HepG2 (cell line): ENCODE results near the gene RPTOR. TPM values are rescaled to one million over a fixed set of nuclear protein-coding genes. Genes with fewer than 3 reads are reported as not detected.
A peak's percentile ranks its signal among the peaks of the same experiment; 100 is the strongest.

Experiments used
- HMGA1 ChIP-seq: sonication (generic); formaldehyde crosslinking; conservative IDR thresholded peaks from 2 replicates; pipeline ENCODE4 v1.4.0; 2020; ENCODE audit warnings: missing genetic modification reagents
- JARID2 ChIP-seq: sonication (generic); formaldehyde crosslinking; IDR thresholded peaks from 2 replicates; pipeline ENCODE4 v1.8.1; 2023; ENCODE audit warnings: missing genetic modification reagents, inconsistent platforms; ENCODE audit not compliant: insufficient replicate concordance
- MAFG ChIP-seq: sonication (generic); formaldehyde crosslinking; IDR thresholded peaks from 2 replicates; pipeline ENCODE4 v1.5.1; 2020; ENCODE audit warnings: mild to moderate bottlenecking, missing genetic modification reagents
- NCOA2 ChIP-seq: sonication (generic); formaldehyde crosslinking; IDR thresholded peaks from 2 replicates; pipeline ENCODE4 v1.8.0; 2022; ENCODE audit warnings: inconsistent platforms
- NR2F2 ChIP-seq: IDR thresholded peaks from 2 replicates; pipeline ENCODE4 v1.6.1; 2012; ENCODE audit warnings: low read depth, inconsistent platforms, borderline replicate concordance
- RFX3 ChIP-seq: IDR thresholded peaks from 2 replicates; pipeline ENCODE4 v1.6.1; 2016; ENCODE audit warnings: missing biosample characterization, missing genetic modification reagents
- ZBTB42 ChIP-seq: sonication (generic); formaldehyde crosslinking; IDR thresholded peaks from 2 replicates; pipeline ENCODE4 v1.5.0; 2020; ENCODE audit warnings: mild to moderate bottlenecking, missing genetic modification reagents
- ZNF12 ChIP-seq: sonication (generic); formaldehyde crosslinking; IDR thresholded peaks from 2 replicates; pipeline ENCODE4 v1.5.0; 2020; ENCODE audit warnings: missing genetic modification reagents
- ZNF264 ChIP-seq: sonication (generic); formaldehyde crosslinking; IDR thresholded peaks from 2 replicates; pipeline ENCODE4 v1.4.0; 2020; ENCODE audit warnings: missing genetic modification reagents
- ZNF616 ChIP-seq: sonication (generic); formaldehyde crosslinking; IDR thresholded peaks from 2 replicates; pipeline ENCODE4 v1.5.0; 2020; ENCODE audit warnings: low read depth, mild to moderate bottlenecking, missing genetic modification reagents
- polyA plus RNA-seq, 8 experiments: library from polyadenylated mRNA; depleted of rRNA in 3 of 8; stranded (reverse) in 7 of 8; unstranded in 1 of 8; fragments of >200 nt; fragmentation: Illumina TruSeq in 4 of 8; extraction: Trizol in 4 of 8; gene quantifications; 2 replicates each; pipeline versions ENCODE4 v1.2.1 to v1.2.3, GENCODE V29; 2011 to 2016; ENCODE audit warnings: low read depth in 4 of 8, missing spikeins in 1 of 8, mixed read lengths in 1 of 8; ENCODE audit not compliant: insufficient read depth in 1 of 8
- total RNA-seq, 5 experiments: library from RNA; depleted of rRNA; stranded (reverse); fragments of >200 nt; fragmentation: Illumina TruSeq; extraction: Trizol; gene quantifications; 2 replicates each; pipeline ENCODE4 v1.2.3, GENCODE V29; 2016; ENCODE audit warnings: low read depth in 1 of 5
- TF ChIP-seq, protein P1 (sequence below): sonication (generic); formaldehyde crosslinking; IDR thresholded peaks from 2 replicates; pipeline ENCODE4 v1.4.0; 2020; ENCODE audit warnings: missing genetic modification reagents
- TF ChIP-seq, protein P2 (sequence below): IDR thresholded peaks from 2 replicates; pipeline ENCODE4 v1.6.1; 2012; ENCODE audit warnings: low read depth, low read length, improper control_type of control experiment
- TF ChIP-seq, protein P3 (sequence below): sonication (generic); formaldehyde crosslinking; conservative IDR thresholded peaks from 2 replicates; pipeline ENCODE4 v1.4.0; 2020; ENCODE audit warnings: missing genetic modification reagents
- TF ChIP-seq, protein P4 (sequence below): sonication (generic); formaldehyde crosslinking; IDR thresholded peaks from 2 replicates; pipeline ENCODE4 v1.4.0; 2020; ENCODE audit warnings: missing genetic modification reagents
- TF ChIP-seq, protein P5 (sequence below): sonication (generic); formaldehyde crosslinking; IDR thresholded peaks from 2 replicates; pipeline ENCODE4 v1.4.0; 2020; ENCODE audit warnings: missing genetic modification reagents
- TF ChIP-seq, protein P6 (sequence below): fragments of 450-650 bp; IDR thresholded peaks from 2 replicates; pipeline ENCODE4 v1.6.1; 2016

RPTOR gene
- total and polyA plus RNA-seq, 2 of the 13 experiments (the other 11 are each of a cell fraction or from before 2014, with no cell fraction given), result 6.6 to 25.3 TPM

DNA sequence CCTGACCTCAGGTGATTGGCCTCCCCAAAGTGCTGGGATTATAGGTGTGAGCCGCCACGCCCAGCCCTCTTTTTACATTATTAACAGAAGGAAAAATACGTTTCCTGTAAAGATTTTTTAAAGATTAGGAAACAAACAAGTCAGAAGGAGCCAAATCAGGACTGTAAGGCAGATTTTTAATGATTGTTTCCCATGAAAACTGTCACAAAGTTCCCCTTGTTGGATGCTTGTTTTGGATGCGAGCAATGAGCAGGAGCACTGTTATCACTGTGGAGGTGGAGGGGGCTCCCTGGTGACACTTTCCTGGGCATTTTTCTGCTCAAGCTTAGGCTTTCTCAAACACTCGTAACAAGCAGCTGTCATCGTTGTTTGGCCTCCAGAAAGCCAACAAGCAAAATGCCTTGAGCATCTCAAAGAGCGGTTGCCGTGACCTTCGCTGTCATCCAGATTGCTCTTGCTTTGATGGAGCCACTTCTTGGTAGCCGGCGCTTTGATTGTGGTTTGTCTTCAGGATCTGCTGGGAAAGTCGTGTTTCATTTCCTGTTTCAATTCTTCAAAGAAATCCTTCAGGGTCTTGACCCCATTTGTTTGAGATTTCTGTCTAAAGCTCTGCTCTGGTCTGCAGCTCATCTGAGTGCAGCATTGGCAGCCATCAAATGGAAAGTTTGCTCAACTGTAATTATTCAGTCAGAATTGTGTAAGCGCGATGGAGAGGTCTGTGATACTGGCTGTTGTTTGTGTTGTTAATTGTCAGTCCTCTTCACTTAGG is 128.7 kb downstream of the RPTOR start (continued):
- TF ChIP-seq, protein P1, sequence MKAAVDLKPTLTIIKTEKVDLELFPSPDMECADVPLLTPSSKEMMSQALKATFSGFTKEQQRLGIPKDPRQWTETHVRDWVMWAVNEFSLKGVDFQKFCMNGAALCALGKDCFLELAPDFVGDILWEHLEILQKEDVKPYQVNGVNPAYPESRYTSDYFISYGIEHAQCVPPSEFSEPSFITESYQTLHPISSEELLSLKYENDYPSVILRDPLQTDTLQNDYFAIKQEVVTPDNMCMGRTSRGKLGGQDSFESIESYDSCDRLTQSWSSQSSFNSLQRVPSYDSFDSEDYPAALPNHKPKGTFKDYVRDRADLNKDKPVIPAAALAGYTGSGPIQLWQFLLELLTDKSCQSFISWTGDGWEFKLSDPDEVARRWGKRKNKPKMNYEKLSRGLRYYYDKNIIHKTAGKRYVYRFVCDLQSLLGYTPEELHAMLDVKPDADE (CRISPR knock-in tag), result no peak
- TF ChIP-seq HMGA1 (CRISPR knock-in tag), result no peak
- TF ChIP-seq, protein P2, sequence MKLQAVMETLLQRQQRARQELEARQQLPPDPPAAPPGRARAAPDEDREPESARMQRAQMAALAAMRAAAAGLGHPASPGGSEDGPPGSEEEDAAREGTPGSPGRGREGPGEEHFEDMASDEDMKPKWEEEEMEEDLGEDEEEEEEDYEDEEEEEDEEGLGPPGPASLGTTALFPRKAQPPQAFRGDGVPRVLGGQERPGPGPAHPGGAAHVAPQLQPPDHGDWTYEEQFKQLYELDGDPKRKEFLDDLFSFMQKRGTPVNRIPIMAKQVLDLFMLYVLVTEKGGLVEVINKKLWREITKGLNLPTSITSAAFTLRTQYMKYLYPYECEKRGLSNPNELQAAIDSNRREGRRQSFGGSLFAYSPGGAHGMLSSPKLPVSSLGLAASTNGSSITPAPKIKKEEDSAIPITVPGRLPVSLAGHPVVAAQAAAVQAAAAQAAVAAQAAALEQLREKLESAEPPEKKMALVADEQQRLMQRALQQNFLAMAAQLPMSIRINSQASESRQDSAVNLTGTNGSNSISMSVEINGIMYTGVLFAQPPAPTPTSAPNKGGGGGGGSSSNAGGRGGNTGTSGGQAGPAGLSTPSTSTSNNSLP, result peak; percentile 70; the same call in 1 of the 2 replicates
- no peak for TF ChIP-seq ZNF264 (CRISPR knock-in tag)
- peak; percentile 99 for TF ChIP-seq NCOA2 (CRISPR knock-in tag)
- no peak for TF ChIP-seq JARID2 (CRISPR knock-in tag)
- no peak for TF ChIP-seq MAFG (CRISPR knock-in tag)
- TF ChIP-seq NR2F2, result peak; percentile 99
- TF ChIP-seq ZBTB42 (CRISPR knock-in tag), result no peak
- TF ChIP-seq, protein P3, sequence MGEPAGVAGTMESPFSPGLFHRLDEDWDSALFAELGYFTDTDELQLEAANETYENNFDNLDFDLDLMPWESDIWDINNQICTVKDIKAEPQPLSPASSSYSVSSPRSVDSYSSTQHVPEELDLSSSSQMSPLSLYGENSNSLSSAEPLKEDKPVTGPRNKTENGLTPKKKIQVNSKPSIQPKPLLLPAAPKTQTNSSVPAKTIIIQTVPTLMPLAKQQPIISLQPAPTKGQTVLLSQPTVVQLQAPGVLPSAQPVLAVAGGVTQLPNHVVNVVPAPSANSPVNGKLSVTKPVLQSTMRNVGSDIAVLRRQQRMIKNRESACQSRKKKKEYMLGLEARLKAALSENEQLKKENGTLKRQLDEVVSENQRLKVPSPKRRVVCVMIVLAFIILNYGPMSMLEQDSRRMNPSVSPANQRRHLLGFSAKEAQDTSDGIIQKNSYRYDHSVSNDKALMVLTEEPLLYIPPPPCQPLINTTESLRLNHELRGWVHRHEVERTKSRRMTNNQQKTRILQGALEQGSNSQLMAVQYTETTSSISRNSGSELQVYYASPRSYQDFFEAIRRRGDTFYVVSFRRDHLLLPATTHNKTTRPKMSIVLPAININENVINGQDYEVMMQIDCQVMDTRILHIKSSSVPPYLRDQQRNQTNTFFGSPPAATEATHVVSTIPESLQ (CRISPR knock-in tag), result no peak
- TF ChIP-seq, protein P4, sequence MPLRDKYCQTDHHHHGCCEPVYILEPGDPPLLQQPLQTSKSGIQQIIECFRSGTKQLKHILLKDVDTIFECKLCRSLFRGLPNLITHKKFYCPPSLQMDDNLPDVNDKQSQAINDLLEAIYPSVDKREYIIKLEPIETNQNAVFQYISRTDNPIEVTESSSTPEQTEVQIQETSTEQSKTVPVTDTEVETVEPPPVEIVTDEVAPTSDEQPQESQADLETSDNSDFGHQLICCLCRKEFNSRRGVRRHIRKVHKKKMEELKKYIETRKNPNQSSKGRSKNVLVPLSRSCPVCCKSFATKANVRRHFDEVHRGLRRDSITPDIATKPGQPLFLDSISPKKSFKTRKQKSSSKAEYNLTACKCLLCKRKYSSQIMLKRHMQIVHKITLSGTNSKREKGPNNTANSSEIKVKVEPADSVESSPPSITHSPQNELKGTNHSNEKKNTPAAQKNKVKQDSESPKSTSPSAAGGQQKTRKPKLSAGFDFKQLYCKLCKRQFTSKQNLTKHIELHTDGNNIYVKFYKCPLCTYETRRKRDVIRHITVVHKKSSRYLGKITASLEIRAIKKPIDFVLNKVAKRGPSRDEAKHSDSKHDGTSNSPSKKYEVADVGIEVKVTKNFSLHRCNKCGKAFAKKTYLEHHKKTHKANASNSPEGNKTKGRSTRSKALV (CRISPR knock-in tag), result no peak
- TF ChIP-seq, protein P5, sequence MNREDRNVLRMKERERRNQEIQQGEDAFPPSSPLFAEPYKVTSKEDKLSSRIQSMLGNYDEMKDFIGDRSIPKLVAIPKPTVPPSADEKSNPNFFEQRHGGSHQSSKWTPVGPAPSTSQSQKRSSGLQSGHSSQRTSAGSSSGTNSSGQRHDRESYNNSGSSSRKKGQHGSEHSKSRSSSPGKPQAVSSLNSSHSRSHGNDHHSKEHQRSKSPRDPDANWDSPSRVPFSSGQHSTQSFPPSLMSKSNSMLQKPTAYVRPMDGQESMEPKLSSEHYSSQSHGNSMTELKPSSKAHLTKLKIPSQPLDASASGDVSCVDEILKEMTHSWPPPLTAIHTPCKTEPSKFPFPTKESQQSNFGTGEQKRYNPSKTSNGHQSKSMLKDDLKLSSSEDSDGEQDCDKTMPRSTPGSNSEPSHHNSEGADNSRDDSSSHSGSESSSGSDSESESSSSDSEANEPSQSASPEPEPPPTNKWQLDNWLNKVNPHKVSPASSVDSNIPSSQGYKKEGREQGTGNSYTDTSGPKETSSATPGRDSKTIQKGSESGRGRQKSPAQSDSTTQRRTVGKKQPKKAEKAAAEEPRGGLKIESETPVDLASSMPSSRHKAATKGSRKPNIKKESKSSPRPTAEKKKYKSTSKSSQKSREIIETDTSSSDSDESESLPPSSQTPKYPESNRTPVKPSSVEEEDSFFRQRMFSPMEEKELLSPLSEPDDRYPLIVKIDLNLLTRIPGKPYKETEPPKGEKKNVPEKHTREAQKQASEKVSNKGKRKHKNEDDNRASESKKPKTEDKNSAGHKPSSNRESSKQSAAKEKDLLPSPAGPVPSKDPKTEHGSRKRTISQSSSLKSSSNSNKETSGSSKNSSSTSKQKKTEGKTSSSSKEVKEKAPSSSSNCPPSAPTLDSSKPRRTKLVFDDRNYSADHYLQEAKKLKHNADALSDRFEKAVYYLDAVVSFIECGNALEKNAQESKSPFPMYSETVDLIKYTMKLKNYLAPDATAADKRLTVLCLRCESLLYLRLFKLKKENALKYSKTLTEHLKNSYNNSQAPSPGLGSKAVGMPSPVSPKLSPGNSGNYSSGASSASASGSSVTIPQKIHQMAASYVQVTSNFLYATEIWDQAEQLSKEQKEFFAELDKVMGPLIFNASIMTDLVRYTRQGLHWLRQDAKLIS (CRISPR knock-in tag), result no peak
- TF ChIP-seq RFX3, result no peak
- TF ChIP-seq ZNF616 (CRISPR knock-in tag), result no peak
- peak; percentile 74; the same call in 1 of the 2 replicates for TF ChIP-seq ZNF12 (CRISPR knock-in tag)
- TF ChIP-seq, protein P6, sequence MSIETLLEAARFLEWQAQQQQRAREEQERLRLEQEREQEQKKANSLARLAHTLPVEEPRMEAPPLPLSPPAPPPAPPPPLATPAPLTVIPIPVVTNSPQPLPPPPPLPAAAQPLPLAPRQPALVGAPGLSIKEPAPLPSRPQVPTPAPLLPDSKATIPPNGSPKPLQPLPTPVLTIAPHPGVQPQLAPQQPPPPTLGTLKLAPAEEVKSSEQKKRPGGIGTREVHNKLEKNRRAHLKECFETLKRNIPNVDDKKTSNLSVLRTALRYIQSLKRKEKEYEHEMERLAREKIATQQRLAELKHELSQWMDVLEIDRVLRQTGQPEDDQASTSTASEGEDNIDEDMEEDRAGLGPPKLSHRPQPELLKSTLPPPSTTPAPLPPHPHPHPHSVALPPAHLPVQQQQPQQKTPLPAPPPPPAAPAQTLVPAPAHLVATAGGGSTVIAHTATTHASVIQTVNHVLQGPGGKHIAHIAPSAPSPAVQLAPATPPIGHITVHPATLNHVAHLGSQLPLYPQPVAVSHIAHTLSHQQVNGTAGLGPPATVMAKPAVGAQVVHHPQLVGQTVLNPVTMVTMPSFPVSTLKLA, result no peak
